ENCODE results near the gene KRTAP10-3.

DNA sequence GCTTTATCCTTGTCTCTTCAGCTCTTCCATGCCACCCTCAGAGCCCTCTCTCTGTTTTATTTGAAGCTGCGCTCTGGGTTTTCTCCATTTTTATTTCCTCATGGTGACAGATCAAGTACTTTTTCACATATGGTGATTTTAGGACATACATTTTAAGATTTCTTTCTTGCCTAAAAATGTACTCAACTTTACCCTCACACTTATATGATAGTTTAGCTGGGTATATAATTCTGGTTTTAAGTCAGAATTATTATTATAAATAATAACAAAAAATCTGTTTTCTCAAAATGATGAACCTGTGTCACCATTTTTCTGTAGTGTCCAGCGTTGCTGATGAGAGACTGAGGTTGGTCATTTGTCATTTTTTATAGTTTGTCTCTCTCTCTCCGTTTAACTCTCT, 22.6 kb upstream of the KRTAP10-3 start:
- TF ChIP-seq, protein P1, sequence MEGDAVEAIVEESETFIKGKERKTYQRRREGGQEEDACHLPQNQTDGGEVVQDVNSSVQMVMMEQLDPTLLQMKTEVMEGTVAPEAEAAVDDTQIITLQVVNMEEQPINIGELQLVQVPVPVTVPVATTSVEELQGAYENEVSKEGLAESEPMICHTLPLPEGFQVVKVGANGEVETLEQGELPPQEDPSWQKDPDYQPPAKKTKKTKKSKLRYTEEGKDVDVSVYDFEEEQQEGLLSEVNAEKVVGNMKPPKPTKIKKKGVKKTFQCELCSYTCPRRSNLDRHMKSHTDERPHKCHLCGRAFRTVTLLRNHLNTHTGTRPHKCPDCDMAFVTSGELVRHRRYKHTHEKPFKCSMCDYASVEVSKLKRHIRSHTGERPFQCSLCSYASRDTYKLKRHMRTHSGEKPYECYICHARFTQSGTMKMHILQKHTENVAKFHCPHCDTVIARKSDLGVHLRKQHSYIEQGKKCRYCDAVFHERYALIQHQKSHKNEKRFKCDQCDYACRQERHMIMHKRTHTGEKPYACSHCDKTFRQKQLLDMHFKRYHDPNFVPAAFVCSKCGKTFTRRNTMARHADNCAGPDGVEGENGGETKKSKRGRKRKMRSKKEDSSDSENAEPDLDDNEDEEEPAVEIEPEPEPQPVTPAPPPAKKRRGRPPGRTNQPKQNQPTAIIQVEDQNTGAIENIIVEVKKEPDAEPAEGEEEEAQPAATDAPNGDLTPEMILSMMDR (IDR thresholded peaks at IDR 0.05) = no peak
- no peak for TF ChIP-seq POLR2A (IDR thresholded peaks at IDR 0.05)
- no peak for TF ChIP-seq EP300 (IDR thresholded peaks at IDR 0.05)

All from ovary (tissue), 3 donors.